Fibroblast of the aortic adventitia (primary cell): ENCODE measurements around the gene PRKCA. TPM values are rescaled to one million over a fixed set of nuclear protein-coding genes. Genes with fewer than 3 reads are reported as not detected.

ENCODE experiments used
- DNase-seq: peaks from one replicate; pipeline ENCODE4 v3.0.0-alpha.2; 2010; ENCODE audit warnings: low read depth
- H3K4me3 ChIP-seq: 2 replicates; pipeline ENCODE4 v1.5.1; 2011; ENCODE audit warnings: low read depth, mild to moderate bottlenecking, control low read depth, low read length, moderate library complexity
- CTCF ChIP-seq: IDR thresholded peaks from 2 replicates; pipeline ENCODE4 v1.5.1; 2011; ENCODE audit warnings: mild to moderate bottlenecking, low read length, control low read depth, inconsistent platforms; ENCODE audit not compliant: insufficient read depth
- total RNA-seq: library from RNA; depleted of rRNA; stranded (reverse); fragments of >200 nt; gene quantifications from 2 replicates; pipeline ENCODE4 v1.2.3, GENCODE V29; 2012; ENCODE audit warnings: low replicate concordance

PRKCA gene
- total RNA-seq, 1 donor = 43.7 TPM

GRCh38 chr17:66817750-66818149 is 515.3 kb downstream of the PRKCA start:
- DNase-seq = no peak
- TF ChIP-seq CTCF = no peak
- H3K4me3 ChIP-seq = no peak overlapping the region

GRCh38 chr17:66819466-66819865 is 517.1 kb downstream of the PRKCA start:
- TF ChIP-seq CTCF = no peak
- H3K4me3 ChIP-seq = no peak overlapping the region
- no peak for DNase-seq

GRCh38 chr17:66822009-66822408 is 519.6 kb downstream of the PRKCA start:
- no peak for TF ChIP-seq CTCF
- no peak overlapping the region for H3K4me3 ChIP-seq
- no peak for DNase-seq

- no peak for DNase-seq
- no peak overlapping the region for H3K4me3 ChIP-seq
- TF ChIP-seq CTCF = no peak
These were observed 524.4 kb downstream of the PRKCA start for GRCh38 chr17:66826856-66827255.

GRCh38 chr17:66829386-66829864 is 527.0 kb downstream of the PRKCA start:
- TF ChIP-seq CTCF = no peak
- peak; percentile 78 for DNase-seq
- no peak overlapping the region for H3K4me3 ChIP-seq

- no peak for DNase-seq
- no peak overlapping the region for H3K4me3 ChIP-seq
- no peak for TF ChIP-seq CTCF
These were observed 527.5 kb downstream of the PRKCA start for GRCh38 chr17:66829883-66830282.

- no peak for TF ChIP-seq CTCF
- no peak for DNase-seq
- H3K4me3 ChIP-seq = no peak overlapping the region
These were observed 528.0 kb downstream of the PRKCA start for GRCh38 chr17:66830451-66830850.
